Neural cell (in vitro differentiated cells): Measurements from ENCODE around the gene OTOG. TPM values are rescaled to one million over a fixed set of nuclear protein-coding genes. Genes with fewer than 3 reads are reported as not detected.

Experiments
- H2AFZ ChIP-seq: fragments of 200-600, 300-800 bp; sonication (generic), shearing (Covaris generic); 2 replicates; pipeline ENCODE4 v1.6.0; 2014; ENCODE audit warnings: low read depth, mild to moderate bottlenecking, antibody characterized with exemption, low read length, moderate library complexity
- H3F3A ChIP-seq: fragments of 200-600 bp; shearing (Covaris generic); 2 replicates; pipeline ENCODE4 v1.6.1; 2016; ENCODE audit warnings: mild to moderate bottlenecking, moderate library complexity, mixed read lengths, antibody characterized with exemption, low read length; ENCODE audit not compliant: insufficient read depth, poor library complexity, severe bottlenecking
- H3K27ac ChIP-seq: fragments of 200-600, 300-800 bp; sonication (generic), shearing (Covaris generic); 2 replicates; pipeline ENCODE4 v1.5.1; 2014; ENCODE audit warnings: mild to moderate bottlenecking, low read length, moderate library complexity
- H3K27me3 ChIP-seq: fragments of 300-800, 200-600 bp; sonication (generic), shearing (Covaris generic); 2 replicates; pipeline ENCODE4 v1.6.0; 2014; ENCODE audit warnings: mild to moderate bottlenecking, low read depth, low read length, moderate library complexity; ENCODE audit not compliant: insufficient read depth
- H3K36me3 ChIP-seq: fragments of 300-800, 200-600 bp; sonication (generic), shearing (Covaris generic); 2 replicates; pipeline ENCODE4 v1.5.1; 2014; ENCODE audit warnings: mild to moderate bottlenecking, antibody characterized with exemption, low read length, moderate library complexity; ENCODE audit not compliant: insufficient read depth
- H3K4me2 ChIP-seq: fragments of 300-800, 200-600 bp; sonication (generic), shearing (Covaris generic); 2 replicates; pipeline ENCODE4 v1.6.0; 2014; ENCODE audit warnings: mild to moderate bottlenecking, low read length
- H3K4me3 ChIP-seq: fragments of 300-800, 200-600 bp; sonication (generic), shearing (Covaris generic); 2 replicates; pipeline ENCODE4 v1.5.1; 2014; ENCODE audit warnings: mild to moderate bottlenecking, low read length, moderate library complexity
- H3K79me2 ChIP-seq: fragments of 200-600 bp; shearing (Covaris generic); replicated peaks from 2 replicates; pipeline ENCODE4 v1.6.0; 2014; ENCODE audit warnings: mild to moderate bottlenecking, low read length, moderate library complexity; ENCODE audit not compliant: insufficient read depth
- H3K9ac ChIP-seq: fragments of 300-800, 200-600 bp; sonication (generic), shearing (Covaris generic); 2 replicates; pipeline ENCODE4 v1.6.1; 2016; ENCODE audit warnings: mild to moderate bottlenecking, low read length, mixed read lengths
- H3K9me2 ChIP-seq: fragments of 200-600 bp; shearing (Covaris generic); 2 replicates; pipeline ENCODE4 v1.6.1; 2016; ENCODE audit warnings: mild to moderate bottlenecking, low read length, mixed read lengths; ENCODE audit not compliant: insufficient read depth
- H3K9me3 ChIP-seq: fragments of 200-600, 300-800 bp; sonication (generic), shearing (Covaris generic); 2 replicates; pipeline ENCODE4 v1.6.1; 2016; ENCODE audit warnings: mild to moderate bottlenecking, mixed run types, low read length, moderate library complexity, mixed read lengths
- H4K20me1 ChIP-seq: fragments of 200-600 bp; shearing (Covaris generic); 2 replicates; pipeline ENCODE4 v1.6.1; 2016; ENCODE audit warnings: mild to moderate bottlenecking, mixed run types; ENCODE audit not compliant: insufficient read depth
- EP300 ChIP-seq: fragments of 450-650 bp; conservative IDR thresholded peaks from 2 replicates; pipeline ENCODE4 v1.6.1; 2014; ENCODE audit warnings: antibody characterized with exemption, mild to moderate bottlenecking, moderate library complexity; ENCODE audit not compliant: poor library complexity, severe bottlenecking
- EZH2 ChIP-seq: fragments of 200-600, 300-800 bp; shearing (Covaris generic), sonication (generic); IDR thresholded peaks from 2 replicates; pipeline ENCODE4 v1.6.1; 2014; ENCODE audit warnings: antibody characterized with exemption, low read length, borderline replicate concordance, mild to moderate bottlenecking; ENCODE audit not compliant: insufficient read depth, poor library complexity, severe bottlenecking
- MXI1 ChIP-seq: fragments of 450-650 bp; conservative IDR thresholded peaks from 2 replicates; pipeline ENCODE4 v1.6.1; 2014; ENCODE audit warnings: antibody characterized with exemption, mild to moderate bottlenecking; ENCODE audit not compliant: poor library complexity, severe bottlenecking
- SMC3 ChIP-seq: fragments of 450-650 bp; conservative IDR thresholded peaks from 2 replicates; pipeline ENCODE4 v1.6.1; 2014; ENCODE audit warnings: antibody characterized with exemption, mild to moderate bottlenecking, moderate library complexity; ENCODE audit not compliant: poor library complexity
- TAF1 ChIP-seq: IDR thresholded peaks from 2 replicates; pipeline ENCODE4 v1.6.1; 2012; ENCODE audit warnings: low read depth
- polyA plus RNA-seq: library from polyadenylated mRNA; depleted of rRNA; stranded (reverse); fragments of >200 nt; gene quantifications from 2 replicates; pipeline ENCODE4 v1.2.3, GENCODE V29; 2014
- TF ChIP-seq, protein P1 (sequence below): fragments of 450-650 bp; IDR thresholded peaks from 2 replicates; pipeline ENCODE4 v1.5.1; 2014; ENCODE audit warnings: antibody characterized with exemption, mild to moderate bottlenecking, moderate library complexity; ENCODE audit not compliant: poor library complexity, severe bottlenecking
- TF ChIP-seq, protein P2 (sequence below): IDR thresholded peaks from 2 replicates; pipeline ENCODE4 v1.6.1; 2012; ENCODE audit warnings: borderline replicate concordance

OTOG gene
- polyA plus RNA-seq, 1 donor from 2014 or later, result not detected

DNA sequence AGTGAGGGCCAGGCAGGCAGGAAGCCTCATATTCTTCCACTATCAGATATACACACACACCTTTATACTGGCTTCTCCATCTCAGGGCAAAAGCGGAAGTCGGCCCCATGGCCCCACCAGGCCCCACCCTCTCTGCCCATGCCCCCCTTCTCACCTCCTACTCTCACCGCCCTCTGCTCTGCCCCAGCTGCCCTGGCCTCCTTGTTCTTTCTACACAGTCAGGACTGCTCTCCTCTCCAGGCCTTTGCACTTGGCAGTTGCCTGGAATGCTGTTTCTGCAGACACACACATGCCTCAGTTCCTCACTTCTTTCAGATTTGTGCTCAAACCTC, 25.3 kb downstream of the OTOG start:
- Histone ChIP-seq H3K27me3 (no peaks in the 10 kb centered on the region), H3K9ac (no peak overlapping the region), H3K36me3 (no peaks in the 10 kb centered on the region), H3K27ac (no peak overlapping the region), H2AFZ (no peak overlapping the region), H3K79me2 (no peaks in the 10 kb centered on the region), H3K9me3 (no peaks in the 10 kb centered on the region), H4K20me1 (no peaks in the 10 kb centered on the region), H3F3A (no peaks in the 10 kb centered on the region), H3K9me2 (no peaks in the 10 kb centered on the region), H3K4me3 (no peak overlapping the region), H3K4me2 (no peak overlapping the region)
- TF ChIP-seq, protein P1, sequence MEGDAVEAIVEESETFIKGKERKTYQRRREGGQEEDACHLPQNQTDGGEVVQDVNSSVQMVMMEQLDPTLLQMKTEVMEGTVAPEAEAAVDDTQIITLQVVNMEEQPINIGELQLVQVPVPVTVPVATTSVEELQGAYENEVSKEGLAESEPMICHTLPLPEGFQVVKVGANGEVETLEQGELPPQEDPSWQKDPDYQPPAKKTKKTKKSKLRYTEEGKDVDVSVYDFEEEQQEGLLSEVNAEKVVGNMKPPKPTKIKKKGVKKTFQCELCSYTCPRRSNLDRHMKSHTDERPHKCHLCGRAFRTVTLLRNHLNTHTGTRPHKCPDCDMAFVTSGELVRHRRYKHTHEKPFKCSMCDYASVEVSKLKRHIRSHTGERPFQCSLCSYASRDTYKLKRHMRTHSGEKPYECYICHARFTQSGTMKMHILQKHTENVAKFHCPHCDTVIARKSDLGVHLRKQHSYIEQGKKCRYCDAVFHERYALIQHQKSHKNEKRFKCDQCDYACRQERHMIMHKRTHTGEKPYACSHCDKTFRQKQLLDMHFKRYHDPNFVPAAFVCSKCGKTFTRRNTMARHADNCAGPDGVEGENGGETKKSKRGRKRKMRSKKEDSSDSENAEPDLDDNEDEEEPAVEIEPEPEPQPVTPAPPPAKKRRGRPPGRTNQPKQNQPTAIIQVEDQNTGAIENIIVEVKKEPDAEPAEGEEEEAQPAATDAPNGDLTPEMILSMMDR, result no peak
- no peak for TF ChIP-seq SMC3
- TF ChIP-seq, protein P2, sequence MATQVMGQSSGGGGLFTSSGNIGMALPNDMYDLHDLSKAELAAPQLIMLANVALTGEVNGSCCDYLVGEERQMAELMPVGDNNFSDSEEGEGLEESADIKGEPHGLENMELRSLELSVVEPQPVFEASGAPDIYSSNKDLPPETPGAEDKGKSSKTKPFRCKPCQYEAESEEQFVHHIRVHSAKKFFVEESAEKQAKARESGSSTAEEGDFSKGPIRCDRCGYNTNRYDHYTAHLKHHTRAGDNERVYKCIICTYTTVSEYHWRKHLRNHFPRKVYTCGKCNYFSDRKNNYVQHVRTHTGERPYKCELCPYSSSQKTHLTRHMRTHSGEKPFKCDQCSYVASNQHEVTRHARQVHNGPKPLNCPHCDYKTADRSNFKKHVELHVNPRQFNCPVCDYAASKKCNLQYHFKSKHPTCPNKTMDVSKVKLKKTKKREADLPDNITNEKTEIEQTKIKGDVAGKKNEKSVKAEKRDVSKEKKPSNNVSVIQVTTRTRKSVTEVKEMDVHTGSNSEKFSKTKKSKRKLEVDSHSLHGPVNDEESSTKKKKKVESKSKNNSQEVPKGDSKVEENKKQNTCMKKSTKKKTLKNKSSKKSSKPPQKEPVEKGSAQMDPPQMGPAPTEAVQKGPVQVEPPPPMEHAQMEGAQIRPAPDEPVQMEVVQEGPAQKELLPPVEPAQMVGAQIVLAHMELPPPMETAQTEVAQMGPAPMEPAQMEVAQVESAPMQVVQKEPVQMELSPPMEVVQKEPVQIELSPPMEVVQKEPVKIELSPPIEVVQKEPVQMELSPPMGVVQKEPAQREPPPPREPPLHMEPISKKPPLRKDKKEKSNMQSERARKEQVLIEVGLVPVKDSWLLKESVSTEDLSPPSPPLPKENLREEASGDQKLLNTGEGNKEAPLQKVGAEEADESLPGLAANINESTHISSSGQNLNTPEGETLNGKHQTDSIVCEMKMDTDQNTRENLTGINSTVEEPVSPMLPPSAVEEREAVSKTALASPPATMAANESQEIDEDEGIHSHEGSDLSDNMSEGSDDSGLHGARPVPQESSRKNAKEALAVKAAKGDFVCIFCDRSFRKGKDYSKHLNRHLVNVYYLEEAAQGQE, result no peak
- no peak for TF ChIP-seq TAF1
- no peak for TF ChIP-seq EZH2
- no peak for TF ChIP-seq MXI1
- no peak for TF ChIP-seq EP300

- Histone ChIP-seq H3K27me3 (no peaks in the 10 kb centered on the region), H3K36me3 (no peaks in the 10 kb centered on the region), H3K9me2 (no peaks in the 10 kb centered on the region), H3K9ac (no peak overlapping the region), H3K9me3 (no peaks in the 10 kb centered on the region), H3K27ac (no peak overlapping the region), H4K20me1 (no peaks in the 10 kb centered on the region), H3K4me3 (no peak overlapping the region), H2AFZ (no peak overlapping the region), H3K4me2 (no peak overlapping the region), H3K79me2 (no peaks in the 10 kb centered on the region), H3F3A (no peaks in the 10 kb centered on the region)
- TF ChIP-seq, protein P1, result no peak
Observed at GRCh38 chr11:17572791-17573460, 25.9 kb downstream of the OTOG start.
